ENCODE results near the gene RAPGEFL1. TPM values are rescaled to one million over a fixed set of nuclear protein-coding genes. Genes with fewer than 3 reads are reported as not detected.

The RAPGEFL1 gene
- total and polyA plus RNA-seq, 2 of the 8 experiments (the other 6 are each of a cell fraction or from before 2014, with no cell fraction given): 20.0 to 20.2 TPM

DNA sequence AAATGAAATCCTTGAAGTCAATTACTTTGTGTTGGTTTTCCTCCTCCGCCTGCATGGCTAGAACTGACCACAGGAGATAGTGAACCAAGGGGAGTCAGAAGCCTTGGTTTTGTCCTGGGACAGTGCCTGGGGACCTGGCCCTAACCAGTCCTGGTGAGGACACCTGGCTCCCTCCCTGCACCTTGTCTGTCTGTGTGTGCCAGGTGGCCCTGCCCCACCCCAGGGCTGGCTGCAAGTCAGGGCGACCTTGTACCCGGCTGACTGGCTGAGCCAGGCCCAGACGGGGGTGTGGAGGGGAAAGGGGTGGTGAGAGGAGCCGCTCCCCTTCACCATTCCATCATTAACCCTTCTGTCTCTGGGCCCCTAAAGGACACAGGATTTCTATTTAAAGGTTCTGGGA is 3.4 kb downstream of the RAPGEFL1 start:
- Histone ChIP-seq H3K4ac (replicated peaks; ENCODE audit: insufficient read length, low read depth, low read length) (no peak overlapping the region), H3K79me1 (ENCODE audit: low read depth, low read length) (no peaks in the 10 kb centered on the region), H3K18ac (ENCODE audit: extremely low read depth, low read length) (no peak overlapping the region), H3K4me1 (replicated peaks in 1 of 4; ENCODE audit: control insufficient read depth in 3 of 4, insufficient read depth in 4 of 4, low read length in 3 of 4) (peaks cover 5 to 20% (median 15%) of the 10 kb centered on the region in 4 experiments; a peak in 6 of 7 replicates), H2BK120ac (replicated peaks; ENCODE audit: low read depth, low read length) (no peak overlapping the region), H2AFZ (ENCODE audit: low read length) (no peak overlapping the region), H3K4me3 (ENCODE audit: extremely low read depth in 1 of 4, insufficient read depth in 2 of 4, low read depth in 3 of 4, low read length in 4 of 4) (no peak overlapping the region), H4K5ac (ENCODE audit: insufficient read length, low read depth, low read length) (no peak overlapping the region), H3K36me3 (ENCODE audit: control insufficient read depth in 2 of 4, insufficient read depth in 4 of 4, low read length in 3 of 4) (peaks cover 0 to 2% (median 0%) of the 10 kb centered on the region in 4 experiments; a peak in 1 of 8 replicates), H2AK5ac (ENCODE audit: low read depth, low read length) (no peak overlapping the region), H4K91ac (replicated peaks; ENCODE audit: insufficient read length, low read length) (no peak overlapping the region), H2BK12ac (ENCODE audit: low read depth, low read length) (no peak overlapping the region), H2BK15ac (ENCODE audit: low read length) (no peak overlapping the region), H3K9me3 (ENCODE audit: insufficient read depth in 2 of 2, low read depth in 1 of 2, low read length in 1 of 2) (no peaks in the 10 kb centered on the region), H3K23ac (ENCODE audit: insufficient read length) (no peak overlapping the region), H3K27me3 (replicated peaks in 1 of 4; ENCODE audit: control insufficient read depth in 3 of 4, extremely low read depth in 1 of 4, insufficient read depth in 3 of 4, low read length in 3 of 4) (no peaks in the 10 kb centered on the region), H3K27ac (ENCODE audit: low read depth, low read length) (no peak overlapping the region), H3K4me2 (ENCODE audit: insufficient read depth in 1 of 2, low read depth in 2 of 2, low read length in 2 of 2) (no peak overlapping the region), H4K20me1 (replicated peaks in 1 of 2; ENCODE audit: control insufficient read depth in 1 of 2, insufficient read depth in 2 of 2, low read length in 2 of 2) (peaks cover 0 to 19% of the 10 kb centered on the region in 2 experiments), H2BK20ac (ENCODE audit: low read length) (no peak overlapping the region), H3K79me2 (ENCODE audit: control insufficient read depth in 1 of 2, insufficient read depth in 2 of 2, low read length in 2 of 2) (no peaks in the 10 kb centered on the region), H3K56ac (replicated peaks; ENCODE audit: insufficient read length, low read depth, low read length) (no peak overlapping the region), H3K14ac (ENCODE audit: insufficient read length) (no peak overlapping the region), H2BK5ac (ENCODE audit: low read depth, low read length) (no peak overlapping the region), H3K23me2 (ENCODE audit: low read depth, low read length) (peaks cover 2% of the 10 kb centered on the region; the same call in 1 of the 2 replicates), H4K8ac (ENCODE audit: extremely low read depth, insufficient read depth, low read length) (no peak overlapping the region), H3K9ac (replicated peaks in 1 of 4; ENCODE audit: extremely low read depth in 1 of 4, low read depth in 3 of 4, low read length in 3 of 4) (no peak overlapping the region)
- TF ChIP-seq SP2 (IDR thresholded peaks at IDR 0.05; ENCODE audit: low read length): no peak
- TF ChIP-seq SP1 (IDR thresholded peaks at IDR 0.05; ENCODE audit: low read depth, low read length): no peak
- no peak for TF ChIP-seq JUND (IDR thresholded peaks at IDR 0.05; ENCODE audit: low read length)
- TF ChIP-seq TEAD4 (IDR thresholded peaks at IDR 0.05; ENCODE audit: low read depth, low read length): no peak
- TF ChIP-seq EZH2 (IDR thresholded peaks at IDR 0.05; ENCODE audit: low read depth, low read length, severe bottlenecking): no peak
- no peak for TF ChIP-seq HDAC2 (IDR thresholded peaks at IDR 0.05; ENCODE audit: borderline replicate concordance in 1 of 2, low read depth in 2 of 2, low read length in 2 of 2)
- ChIA-PET POLR2A (ENCODE audit: partially characterized antibody) (interaction anchor here (1.0 to 9.1 kb wide), 4 partner anchors 11 to 107 kb away, joined by 3 to 105 read pairs (median 4); no protein-coding TSS in a partner anchor), CTCF (ENCODE audit: partially characterized antibody) (interaction anchor here (1.2 to 7.3 kb wide), 3 partner anchors 11 to 22 kb away, joined by 4 to 59 read pairs (median 5); no protein-coding TSS in a partner anchor)
- FAIRE-seq (no peak), DNase-seq (ENCODE audit: low read depth in 1 of 2, low spot score in 2 of 2) (no peak)
- WGBS, 2 experiments (ENCODE audit: extremely low coverage in 1 of 2, insufficient coverage in 1 of 2, insufficient read length in 1 of 2, insufficient replicate concordance in 2 of 2, low coverage in 1 of 2, low lambda C conversion rate in 2 of 2, missing lambda C conversion rate in 1 of 2): 81% methylated on average over 5 of the region's 5 CpGs; no CpG with 5 or more reads in 1 of the 2 experiments

Measured in H1 (cell line).